ENCODE results near the gene TTC38. TPM values are rescaled to one million over a fixed set of nuclear protein-coding genes. Genes with fewer than 3 reads are reported as not detected.

Gene TTC38
- total RNA-seq, 1 experiment from 2014 or later = 16.7 TPM

GRCh38 chr22:46244771-46245170, 23.0 kb upstream of the TTC38 start:
- no peak for TF ChIP-seq CTCF (IDR thresholded peaks at IDR 0.05; ENCODE audit: unreplicated experiment)
- no peaks in the 10 kb centered on the region for H3K4me1 Mint-ChIP-seq (ENCODE audit: insufficient read depth, unreplicated experiment)
- H3K4me3 Mint-ChIP-seq (ENCODE audit: unreplicated experiment) = no peak overlapping the region
- CTCF ChIA-PET = interaction anchor here (0.6 kb wide), 1 partner anchor 65 kb away, joined by 3 read pairs; no protein-coding TSS in a partner anchor
- H3K27me3 Mint-ChIP-seq (ENCODE audit: insufficient read depth, unreplicated experiment) = no peaks in the 10 kb centered on the region
- no TSS peak for BruUV-seq (replicated peaks)
- no peaks in the 10 kb centered on the region for H3K9me3 Mint-ChIP-seq (ENCODE audit: unreplicated experiment)
- H3K27ac Mint-ChIP-seq (ENCODE audit: low read depth, unreplicated experiment) = no peak overlapping the region
- intact Hi-C loops (cut with micrococcal nuclease) = no loop called here
- H3K36me3 Mint-ChIP-seq (ENCODE audit: insufficient read depth, unreplicated experiment) = peaks cover 10% of the 10 kb centered on the region
- POLR2A ChIA-PET = no interaction called here
- DNase-seq (ENCODE audit: unreplicated experiment) = no peak

GRCh38 chr22:46245511-46245910, 22.3 kb upstream of the TTC38 start:
- Mint-ChIP-seq H3K27ac (ENCODE audit: low read depth, unreplicated experiment) (no peak overlapping the region), H3K4me1 (ENCODE audit: insufficient read depth, unreplicated experiment) (no peaks in the 10 kb centered on the region), H3K9me3 (ENCODE audit: unreplicated experiment) (no peaks in the 10 kb centered on the region), H3K36me3 (ENCODE audit: insufficient read depth, unreplicated experiment) (peaks cover 10% of the 10 kb centered on the region), H3K27me3 (ENCODE audit: insufficient read depth, unreplicated experiment) (no peaks in the 10 kb centered on the region), H3K4me3 (ENCODE audit: unreplicated experiment) (no peak overlapping the region)
- POLR2A ChIA-PET = no interaction called here
- DNase-seq (ENCODE audit: unreplicated experiment) = no peak
- no TSS peak for BruUV-seq (replicated peaks)
- intact Hi-C loops (cut with micrococcal nuclease) = no loop called here
- CTCF ChIA-PET = no interaction called here
- no peak for TF ChIP-seq CTCF (IDR thresholded peaks at IDR 0.05; ENCODE audit: unreplicated experiment)

GRCh38 chr22:46246178-46246577, 21.6 kb upstream of the TTC38 start:
- H3K27ac Mint-ChIP-seq (ENCODE audit: low read depth, unreplicated experiment) = no peak overlapping the region

GRCh38 chr22:46247443-46247975, 20.3 kb upstream of the TTC38 start:
- no peak overlapping the region for H3K27ac Mint-ChIP-seq (ENCODE audit: low read depth, unreplicated experiment)
- ChIA-PET POLR2A (interaction anchor here (0.6 kb wide), 2 partner anchors 11 to 20 kb away, joined by 3 read pairs; partner anchors contain the start of gene TTC38), CTCF (interaction anchor here (0.9 kb wide), 1 partner anchor 10 kb away, joined by 4 read pairs; no protein-coding TSS in a partner anchor)
- no peaks in the 10 kb centered on the region for H3K9me3 Mint-ChIP-seq (ENCODE audit: unreplicated experiment)
- H3K4me3 Mint-ChIP-seq (ENCODE audit: unreplicated experiment) = no peak overlapping the region
- H3K4me1 Mint-ChIP-seq (ENCODE audit: insufficient read depth, unreplicated experiment) = peaks cover 5% of the 10 kb centered on the region
- no TSS peak for BruUV-seq (replicated peaks)
- no peak for DNase-seq (ENCODE audit: unreplicated experiment)
- intact Hi-C loops (cut with micrococcal nuclease) = no loop called here
- H3K27me3 Mint-ChIP-seq (ENCODE audit: insufficient read depth, unreplicated experiment) = no peaks in the 10 kb centered on the region
- H3K36me3 Mint-ChIP-seq (ENCODE audit: insufficient read depth, unreplicated experiment) = peaks cover 4% of the 10 kb centered on the region
- TF ChIP-seq CTCF (IDR thresholded peaks at IDR 0.05; ENCODE audit: unreplicated experiment) = no peak

More at GRCh38 chr22:46246178-46246577, 21.6 kb upstream of the TTC38 start:
- no peak overlapping the region for H3K4me3 Mint-ChIP-seq (ENCODE audit: unreplicated experiment)
- no peaks in the 10 kb centered on the region for H3K9me3 Mint-ChIP-seq (ENCODE audit: unreplicated experiment)
- DNase-seq (ENCODE audit: unreplicated experiment) = no peak
- no TSS peak for BruUV-seq (replicated peaks)
- POLR2A ChIA-PET = interaction anchor here (0.7 kb wide), 1 partner anchor 22 kb away, joined by 3 read pairs; the partner anchor contains the start of gene TTC38
- H3K4me1 Mint-ChIP-seq (ENCODE audit: insufficient read depth, unreplicated experiment) = no peaks in the 10 kb centered on the region
- intact Hi-C loops (cut with micrococcal nuclease) = no loop called here
- CTCF ChIA-PET = interaction anchor here (0.7 to 1.1 kb wide), 2 partner anchors 9 to 240 kb away, joined by 3 read pairs; no protein-coding TSS in a partner anchor
- TF ChIP-seq CTCF (IDR thresholded peaks at IDR 0.05; ENCODE audit: unreplicated experiment) = no peak
- no peaks in the 10 kb centered on the region for H3K27me3 Mint-ChIP-seq (ENCODE audit: insufficient read depth, unreplicated experiment)
- peaks cover 10% of the 10 kb centered on the region for H3K36me3 Mint-ChIP-seq (ENCODE audit: insufficient read depth, unreplicated experiment)
